ENCODE measurements around the gene FOXL2. TPM values are rescaled to one million over a fixed set of nuclear protein-coding genes. Genes with fewer than 3 reads are reported as not detected.
A peak's percentile ranks its signal among the peaks of the same experiment; 100 is the strongest.
"Not testable (repeated sequence)": the region's sequence is repeated elsewhere in the genome, so short reads cannot be mapped to it uniquely, and the experiment has no call there.

Gene FOXL2
- total RNA-seq, 2 experiments from 2014 or later = not detected

DNA sequence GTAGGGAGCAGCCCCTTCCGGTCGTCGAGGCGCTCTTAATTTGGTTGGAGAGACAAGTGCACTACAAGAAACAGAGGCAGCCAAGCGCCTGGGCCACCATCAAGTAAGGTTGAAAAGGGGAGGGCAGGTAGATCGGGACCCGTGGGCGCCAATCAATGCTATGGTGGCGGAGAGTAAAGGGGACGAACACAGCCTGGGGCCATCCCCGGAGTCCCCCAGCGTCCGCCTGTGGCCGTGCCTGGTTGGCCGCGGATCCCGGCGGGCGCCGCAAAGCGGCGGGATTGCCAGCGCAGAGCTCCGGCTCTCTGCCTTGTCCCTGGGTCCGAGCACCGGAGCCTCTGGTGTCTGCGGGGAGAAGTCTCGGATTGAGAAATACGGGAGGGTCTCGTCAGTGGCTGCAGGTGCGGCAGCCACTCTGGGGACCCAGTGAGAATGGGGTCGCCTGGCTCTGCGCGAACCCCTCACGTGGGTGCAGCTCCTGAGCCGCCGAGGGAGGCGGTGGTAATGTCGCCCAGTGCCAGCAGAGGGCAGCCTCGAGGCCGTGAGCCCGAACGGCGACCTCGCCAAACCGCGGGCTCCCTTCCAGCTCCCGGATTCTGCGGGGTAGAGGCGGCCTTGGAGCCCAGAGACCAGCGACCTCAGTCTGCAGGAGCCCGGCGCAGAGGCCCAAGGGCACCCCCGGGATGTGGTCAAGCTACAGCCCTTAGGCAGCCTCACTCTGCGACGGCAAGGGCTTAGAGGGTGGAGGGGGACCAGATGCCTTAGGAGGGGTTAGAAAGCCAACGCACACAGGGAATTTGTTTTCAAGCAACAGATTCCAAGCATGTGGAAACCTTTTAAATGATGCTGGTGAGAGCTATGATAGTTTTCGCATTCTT, 10.8 kb downstream of the FOXL2 start:
- Mint-ChIP-seq H3K9me3 (no peaks in the 10 kb centered on the region), H3K4me1 (peaks cover 26% of the 10 kb centered on the region), H3K27ac (peak overlapping the region; percentile 35), H3K27me3 (peaks cover 77% of the 10 kb centered on the region), H3K36me3 (ENCODE audit: low read depth) (peaks cover 2% of the 10 kb centered on the region), H3K4me3 (peak overlapping the region; percentile 46)
- CTCF ChIA-PET = interaction anchor here (0.5 to 5.0 kb wide), 31 partner anchors 9 to 1168 kb away, joined by 3 to 27 read pairs (median 5); partner anchors contain the start of genes CEP70, ESYT3, FOXL2 and FOXL2NB
- DNase-seq = peak; percentile 67
- POLR2A ChIA-PET = interaction anchor here (1.3 kb wide), 1 partner anchor 9 kb away, joined by 3 read pairs; no protein-coding TSS in a partner anchor

DNA sequence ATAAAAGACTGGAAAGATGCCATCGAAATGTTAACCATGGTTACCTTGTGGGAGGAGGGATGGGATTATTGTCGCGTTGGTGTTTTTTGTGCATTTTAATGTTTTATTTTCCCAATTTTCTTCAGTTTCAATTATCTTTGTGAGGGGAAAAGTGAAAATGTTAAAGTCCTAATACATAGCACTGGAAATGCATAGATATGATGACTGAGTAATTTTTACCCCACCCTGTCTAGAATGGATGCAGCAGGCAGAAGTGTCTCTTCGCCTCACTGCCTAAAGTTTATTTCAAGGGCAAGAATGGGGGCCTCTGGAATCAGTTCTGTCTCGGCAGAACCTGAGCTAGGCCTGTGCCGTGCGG, 11.5 kb downstream of the FOXL2 start:
- H3K27me3 Mint-ChIP-seq = peaks cover 71% of the 10 kb centered on the region
- peak overlapping the region; percentile 46 for H3K4me3 Mint-ChIP-seq
- H3K9me3 Mint-ChIP-seq = no peaks in the 10 kb centered on the region
- H3K36me3 Mint-ChIP-seq (ENCODE audit: low read depth) = peaks cover 2% of the 10 kb centered on the region
- CTCF ChIA-PET = interaction anchor here (0.5 to 5.3 kb wide), 30 partner anchors 8 to 501 kb away, joined by 3 to 54 read pairs (median 5); partner anchors contain the start of genes CEP70, ESYT3, FOXL2 and FOXL2NB
- H3K27ac Mint-ChIP-seq = no peak overlapping the region
- peaks cover 26% of the 10 kb centered on the region for H3K4me1 Mint-ChIP-seq
- DNase-seq = no peak
- POLR2A ChIA-PET = no interaction called here

DNA sequence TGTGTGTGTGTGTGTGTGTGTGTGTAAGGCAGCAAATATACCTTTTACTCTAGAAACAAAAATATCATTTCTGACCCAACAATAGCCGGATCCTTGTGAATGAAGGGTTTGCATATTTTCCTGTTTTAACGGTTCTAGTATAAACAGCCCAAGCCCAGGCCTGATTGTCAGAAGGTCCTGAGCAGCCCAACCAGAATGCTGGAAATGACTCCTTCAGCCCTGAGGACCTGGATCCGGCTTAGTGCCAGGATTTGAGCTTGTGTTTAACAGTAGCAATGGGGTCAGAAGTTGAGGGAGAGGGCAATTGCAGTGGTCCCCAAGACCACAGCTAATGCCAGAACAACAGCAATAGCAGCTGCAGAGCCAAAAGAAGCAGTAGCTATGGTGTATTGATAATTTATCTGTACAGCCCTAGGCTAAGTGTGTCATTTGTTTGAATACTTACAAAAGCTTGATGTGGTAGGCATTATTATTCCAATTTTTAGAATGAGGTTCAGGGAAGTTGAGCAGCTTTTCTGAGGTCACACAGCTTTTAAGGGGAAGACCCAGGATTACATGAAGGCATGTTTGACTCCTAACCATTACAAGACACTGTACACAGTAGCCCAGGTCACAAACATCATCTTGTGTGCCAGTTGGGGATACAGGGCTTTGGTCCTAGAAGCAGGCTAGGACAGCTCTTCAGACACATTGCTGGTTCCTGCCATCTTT, 12.8 kb downstream of the FOXL2 start:
- H3K9me3 Mint-ChIP-seq = no peaks in the 10 kb centered on the region
- H3K27me3 Mint-ChIP-seq = peaks cover 60% of the 10 kb centered on the region
- H3K4me3 Mint-ChIP-seq = no peak overlapping the region
- no peak overlapping the region for H3K27ac Mint-ChIP-seq
- ChIA-PET CTCF (interaction anchor here (0.6 to 5.3 kb wide), 5 partner anchors 12 to 395 kb away, joined by 4 to 54 read pairs (median 4); no protein-coding TSS in a partner anchor), POLR2A (interaction anchor here (1.9 kb wide), 1 partner anchor 19 kb away, joined by 4 read pairs; no protein-coding TSS in a partner anchor)
- H3K36me3 Mint-ChIP-seq (ENCODE audit: low read depth) = peaks cover 2% of the 10 kb centered on the region
- no peak for DNase-seq
- H3K4me1 Mint-ChIP-seq = peaks cover 23% of the 10 kb centered on the region

DNA sequence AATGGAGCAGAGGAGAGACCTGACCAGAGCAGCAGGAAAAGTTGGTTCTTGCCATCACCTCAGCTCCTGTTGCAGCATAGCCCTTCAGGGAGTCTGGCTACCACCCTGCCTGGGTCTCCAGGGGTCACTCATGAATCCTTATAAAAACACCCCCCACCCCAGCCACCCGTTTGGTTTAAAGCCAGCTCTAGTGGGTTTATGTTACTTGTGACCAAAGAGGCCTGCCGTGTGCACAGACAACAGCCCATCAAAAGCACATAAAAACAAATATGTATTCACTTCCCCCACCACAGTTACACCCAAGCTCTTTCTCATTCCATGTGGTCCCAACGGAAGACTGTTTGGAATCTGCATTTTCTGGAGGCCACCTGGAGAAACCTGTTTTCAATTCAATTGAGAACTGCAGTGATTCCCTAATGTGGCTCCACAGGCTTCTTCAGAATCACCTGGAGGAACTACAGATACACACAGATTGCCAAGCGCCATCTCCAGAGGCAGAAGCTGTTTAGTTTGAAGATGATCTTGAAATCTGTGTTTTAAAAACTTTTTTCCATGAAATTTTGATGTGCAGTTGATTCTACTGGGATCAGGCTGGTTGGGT, 13.8 kb downstream of the FOXL2 start:
- no peak overlapping the region for H3K27ac Mint-ChIP-seq
- peaks cover 17% of the 10 kb centered on the region for H3K4me1 Mint-ChIP-seq
- H3K9me3 Mint-ChIP-seq = no peaks in the 10 kb centered on the region
- CTCF ChIA-PET = interaction anchor here (1.1 to 5.3 kb wide), 3 partner anchors 11 to 396 kb away, joined by 4 to 54 read pairs (median 27); no protein-coding TSS in a partner anchor
- POLR2A ChIA-PET = interaction anchor here (1.1 to 1.9 kb wide), 2 partner anchors 12 to 18 kb away, joined by 3 to 4 read pairs; no protein-coding TSS in a partner anchor
- peaks cover 51% of the 10 kb centered on the region for H3K27me3 Mint-ChIP-seq
- no peak for DNase-seq
- H3K36me3 Mint-ChIP-seq (ENCODE audit: low read depth) = peaks cover 2% of the 10 kb centered on the region
- no peak overlapping the region for H3K4me3 Mint-ChIP-seq

DNA sequence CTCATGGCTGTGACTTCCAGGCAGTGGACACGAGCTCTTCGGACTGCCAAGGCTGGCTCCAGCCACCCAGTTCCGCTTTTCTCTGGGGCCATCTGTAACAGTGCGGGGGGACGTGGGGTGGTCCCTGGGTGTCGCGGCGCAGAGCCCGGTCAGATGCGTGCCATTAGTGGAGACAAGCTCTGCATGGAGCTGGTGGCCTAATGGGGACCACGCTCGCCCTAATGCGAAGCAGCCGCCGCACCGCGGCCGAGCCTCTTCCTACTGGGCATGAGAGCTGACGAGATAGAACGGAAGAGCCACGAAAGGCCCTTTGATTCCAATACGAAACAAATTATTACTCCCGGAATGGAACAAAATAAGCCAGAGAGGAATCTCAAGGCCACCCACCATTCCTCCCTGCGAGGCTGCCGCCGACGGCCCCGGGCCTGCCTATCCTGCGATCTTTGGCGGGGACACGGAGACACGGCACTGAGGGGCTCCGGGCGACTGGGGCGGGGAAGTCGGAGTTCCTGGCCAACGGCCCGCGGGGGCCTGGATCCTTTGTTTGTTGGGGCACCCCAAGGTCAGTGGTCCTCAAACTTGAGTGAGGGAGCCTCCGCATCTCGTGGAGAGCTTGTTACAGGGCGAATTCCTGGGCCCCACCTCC, 18.1 kb downstream of the FOXL2 start:
- no peaks in the 10 kb centered on the region for H3K36me3 Mint-ChIP-seq (ENCODE audit: low read depth)
- ChIA-PET CTCF (interaction anchor here (2.8 kb wide), 1 partner anchor 13 kb away, joined by 12 read pairs; no protein-coding TSS in a partner anchor), POLR2A (no interaction called here)
- no peaks in the 10 kb centered on the region for H3K4me1 Mint-ChIP-seq
- H3K27me3 Mint-ChIP-seq = peaks cover 23% of the 10 kb centered on the region
- no peak for DNase-seq
- H3K9me3 Mint-ChIP-seq = no peaks in the 10 kb centered on the region
- no peak overlapping the region for H3K4me3 Mint-ChIP-seq
- H3K27ac Mint-ChIP-seq = no peak overlapping the region

DNA sequence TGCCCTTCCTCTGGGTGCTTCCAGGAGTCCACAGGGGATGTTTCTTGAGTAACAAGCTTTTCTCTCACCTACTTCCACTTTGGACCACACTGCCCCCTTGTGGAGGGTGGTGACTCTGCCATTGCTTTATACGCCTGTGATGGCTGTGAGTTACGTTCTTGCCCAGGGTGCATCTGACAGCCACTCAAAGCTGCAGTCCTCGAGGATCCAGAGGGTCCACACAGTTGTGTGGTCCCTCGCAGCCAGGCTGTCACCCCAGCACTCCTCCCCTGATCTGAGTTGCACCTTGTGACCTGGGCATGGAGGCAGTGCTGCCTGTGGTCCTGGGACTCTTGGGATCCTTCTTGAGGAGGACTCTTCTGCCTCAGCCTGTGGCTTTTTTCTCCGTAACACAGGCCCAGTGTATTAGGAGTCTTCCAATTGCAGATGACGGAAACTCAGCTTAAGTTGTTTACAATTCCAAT, 23.4 kb downstream of the FOXL2 start:
- H3K36me3 Mint-ChIP-seq (ENCODE audit: low read depth) = no peaks in the 10 kb centered on the region
- no peak overlapping the region for H3K27ac Mint-ChIP-seq
- POLR2A ChIA-PET = interaction anchor here (0.6 to 1.1 kb wide), 2 partner anchors 22 to 314 kb away, joined by 3 read pairs; no protein-coding TSS in a partner anchor
- H3K4me1 Mint-ChIP-seq = peaks cover 3% of the 10 kb centered on the region
- no peaks in the 10 kb centered on the region for H3K9me3 Mint-ChIP-seq
- H3K4me3 Mint-ChIP-seq = no peak overlapping the region
- peaks cover 6% of the 10 kb centered on the region for H3K27me3 Mint-ChIP-seq
- peak; percentile 85 for DNase-seq
- CTCF ChIA-PET = interaction anchor here (0.6 to 14.2 kb wide), 53 partner anchors 8 to 597 kb away, joined by 3 to 405 read pairs (median 4); partner anchors contain the start of genes CEP70 and ESYT3

DNA sequence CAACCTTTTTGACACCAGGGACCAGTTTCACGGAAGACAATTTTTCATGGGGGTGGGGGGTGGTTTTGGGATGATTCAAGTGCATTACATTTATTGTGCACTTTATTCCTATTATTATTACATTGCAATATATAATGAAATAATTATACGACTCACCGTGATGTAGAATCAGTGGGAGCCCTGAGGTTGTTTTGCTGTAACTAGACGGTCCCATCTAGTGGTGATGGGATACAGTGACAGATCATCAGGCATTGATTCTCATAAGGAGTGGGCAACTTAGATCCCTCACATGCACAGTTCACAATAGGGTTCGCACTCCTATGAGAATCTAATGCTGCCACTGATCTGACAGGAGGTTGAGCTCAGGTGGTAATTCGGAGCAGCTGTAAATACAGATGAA, 24.5 kb downstream of the FOXL2 start:
- not testable (repeated sequence) for DNase-seq; H3K9me3 Mint-ChIP-seq; H3K27ac Mint-ChIP-seq; H3K27me3 Mint-ChIP-seq; H3K4me3 Mint-ChIP-seq; H3K4me1 Mint-ChIP-seq; H3K36me3 Mint-ChIP-seq (ENCODE audit: low read depth)
- CTCF ChIA-PET = interaction anchor here (0.9 to 14.2 kb wide), 23 partner anchors 10 to 705 kb away, joined by 3 to 405 read pairs (median 5); partner anchors contain the start of gene CEP70
- POLR2A ChIA-PET = interaction anchor here (1.1 kb wide), 1 partner anchor 313 kb away, joined by 3 read pairs; no protein-coding TSS in a partner anchor

DNA sequence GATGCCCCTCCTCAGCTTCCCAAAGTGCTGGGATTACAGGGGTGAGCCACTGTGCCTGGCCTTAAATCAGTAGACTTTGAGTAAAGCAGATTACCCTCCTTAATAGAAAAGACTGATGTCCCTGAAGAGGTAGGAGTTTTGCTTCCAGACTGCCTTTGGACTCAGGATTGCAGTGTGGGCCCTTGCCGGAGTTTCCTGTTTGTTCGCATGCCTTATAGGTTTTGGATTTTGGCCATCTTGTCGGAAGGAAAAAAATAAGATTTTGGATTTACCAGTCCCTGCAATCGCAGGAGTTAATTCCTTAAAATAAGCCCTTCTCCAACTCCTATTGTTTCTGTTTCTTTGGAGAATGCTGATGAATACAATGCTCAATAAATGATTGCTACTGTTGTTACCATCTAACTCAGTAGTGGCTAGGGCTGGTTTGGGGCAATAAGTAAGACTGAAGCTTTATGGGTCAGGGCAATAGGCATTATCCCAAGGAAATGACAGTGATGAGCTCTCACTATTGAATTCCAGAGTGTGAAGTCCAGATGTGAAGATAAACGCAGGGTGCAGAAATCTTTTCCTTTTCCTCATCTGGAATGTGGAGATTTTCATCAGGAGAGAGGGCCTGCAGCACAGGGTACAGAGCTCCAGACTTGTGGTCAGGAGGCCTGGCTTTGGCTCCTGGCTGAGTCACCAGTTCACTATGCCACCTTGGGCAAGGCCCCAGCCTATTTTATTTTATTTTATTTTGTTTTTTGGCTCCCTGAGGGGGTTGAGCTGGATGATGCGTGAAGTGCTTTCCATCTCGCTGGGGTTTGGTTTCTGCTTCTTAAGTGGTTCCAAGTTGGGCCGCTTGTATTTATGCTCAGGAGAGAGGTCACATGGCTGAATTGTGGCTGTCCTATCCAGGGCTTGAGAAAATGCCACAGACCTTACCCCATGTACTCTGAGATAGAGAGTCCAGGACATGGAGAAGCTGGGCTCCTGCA, 25.3 kb downstream of the FOXL2 start:
- H3K27ac Mint-ChIP-seq = no peak overlapping the region
- CTCF ChIA-PET = interaction anchor here (0.6 to 14.2 kb wide), 12 partner anchors 9 to 704 kb away, joined by 3 to 405 read pairs (median 6); partner anchors contain the start of gene CEP70
- POLR2A ChIA-PET = no interaction called here

DNA sequence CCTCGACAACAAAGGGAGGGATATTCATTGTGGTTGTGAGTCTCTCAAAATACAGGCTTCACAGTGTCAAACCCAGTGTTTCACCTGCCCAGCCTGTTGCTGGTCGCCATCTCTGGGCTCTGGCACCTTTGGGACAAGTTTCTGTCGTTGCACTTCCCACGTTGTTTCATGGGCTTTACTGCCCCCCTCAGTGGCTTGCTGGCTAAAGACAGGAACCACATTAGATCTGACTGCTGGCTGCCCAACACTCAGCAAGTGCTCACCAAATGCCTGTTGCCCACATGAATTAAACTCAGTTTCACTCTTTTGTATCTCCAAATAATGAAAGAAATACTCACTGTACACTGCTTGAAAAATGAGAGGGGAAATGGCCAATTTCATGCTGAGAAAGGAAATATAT, 27.6 kb downstream of the FOXL2 start:
- H3K27me3 Mint-ChIP-seq = peaks cover 3% of the 10 kb centered on the region
- ChIA-PET POLR2A (no interaction called here), CTCF (interaction anchor here (0.6 to 14.2 kb wide), 6 partner anchors 13 to 743 kb away, joined by 4 to 405 read pairs (median 31); partner anchors contain the start of gene CEP70)
- no peaks in the 10 kb centered on the region for H3K36me3 Mint-ChIP-seq (ENCODE audit: low read depth)
- H3K9me3 Mint-ChIP-seq = no peaks in the 10 kb centered on the region
- no peak for DNase-seq
- H3K4me1 Mint-ChIP-seq = peaks cover 11% of the 10 kb centered on the region
- H3K4me3 Mint-ChIP-seq = no peak overlapping the region
- H3K27ac Mint-ChIP-seq = no peak overlapping the region

More for the DNA sequence above, 25.3 kb downstream of the FOXL2 start:
- no peak overlapping the region for H3K4me3 Mint-ChIP-seq
- no peak for DNase-seq
- H3K27me3 Mint-ChIP-seq = peaks cover 9% of the 10 kb centered on the region
- H3K4me1 Mint-ChIP-seq = peaks cover 3% of the 10 kb centered on the region
- no peaks in the 10 kb centered on the region for H3K9me3 Mint-ChIP-seq
- H3K36me3 Mint-ChIP-seq (ENCODE audit: low read depth) = no peaks in the 10 kb centered on the region

DNA sequence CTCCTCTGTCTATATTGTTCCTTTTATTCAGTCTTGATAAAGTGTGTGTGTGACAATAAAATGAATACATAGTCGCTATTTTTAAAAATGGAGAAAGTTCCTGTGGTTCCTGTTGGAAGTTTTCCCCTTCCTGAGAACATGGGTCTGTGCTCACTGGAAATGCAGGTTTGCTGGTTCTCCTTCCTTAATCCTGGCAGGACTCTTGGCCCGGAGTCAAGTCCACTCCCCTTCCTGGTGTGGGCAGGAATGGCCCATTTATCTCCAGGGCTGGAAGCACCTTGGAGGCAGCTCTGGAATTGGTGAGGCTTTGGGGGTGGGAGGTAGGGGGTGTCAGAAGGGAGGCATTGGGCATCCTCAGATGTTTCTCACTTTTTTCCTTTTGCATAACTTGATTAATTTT, 30.1 kb downstream of the FOXL2 start:
- H3K36me3 Mint-ChIP-seq (ENCODE audit: low read depth) = no peaks in the 10 kb centered on the region
- no peak overlapping the region for H3K4me3 Mint-ChIP-seq
- H3K27ac Mint-ChIP-seq = no peak overlapping the region
- peaks cover 9% of the 10 kb centered on the region for H3K4me1 Mint-ChIP-seq
- ChIA-PET POLR2A (interaction anchor here (0.9 to 2.3 kb wide), 3 partner anchors 308 to 326 kb away, joined by 3 to 15 read pairs (median 4); partner anchors contain the start of genes CEP70 and FAIM), CTCF (interaction anchor here (0.7 to 14.2 kb wide), 29 partner anchors 7 to 499 kb away, joined by 3 to 405 read pairs (median 8); partner anchors contain the start of genes CEP70 and ESYT3)
- H3K9me3 Mint-ChIP-seq = no peaks in the 10 kb centered on the region
- DNase-seq = no peak
- H3K27me3 Mint-ChIP-seq = peaks cover 3% of the 10 kb centered on the region

All from activated CD4-positive, alpha-beta memory T cell treated with anti-CD3 and anti-CD28 coated beads, Interleukin-2, amount 10 ng/mL, durations not matched to agents 7 days and 5 days (primary cell).